HAP-1 (cell line): ENCODE measurements around the gene AKAP12.
A peak's percentile ranks its signal among the peaks of the same experiment; 100 is the strongest.

Source experiments
- DNase-seq, 2 experiments: peaks; one replicate each; pipeline ENCODE4 v3.0.0-alpha.2; 2016 to 2020; ENCODE audit warnings: low spot score in 2 of 2
- H3K27me3 ChIP-seq: fragments of 250-450 bp; sonication (Bioruptor Pico); 2 replicates; pipeline ENCODE4 v1.5.1; 2020; ENCODE audit warnings: low read depth, mild to moderate bottlenecking, moderate library complexity
- H3K36me3 ChIP-seq: fragments of 250-450 bp; sonication (Bioruptor Pico); replicated peaks from 2 replicates; pipeline ENCODE4 v1.5.1; 2020; ENCODE audit warnings: mild to moderate bottlenecking
- H3K4me1 ChIP-seq: fragments of 250-450 bp; sonication (Bioruptor Pico); 2 replicates; pipeline ENCODE4 v1.5.1; 2020; ENCODE audit warnings: mild to moderate bottlenecking
- H3K4me3 ChIP-seq: fragments of 250-450 bp; sonication (Bioruptor Pico); 2 replicates; pipeline ENCODE4 v1.5.1; 2020; ENCODE audit warnings: mild to moderate bottlenecking, moderate library complexity
- H3K9me3 ChIP-seq: fragments of 250-450 bp; sonication (Bioruptor Pico); 2 replicates; pipeline ENCODE4 v1.5.1; 2020; ENCODE audit warnings: mild to moderate bottlenecking, moderate library complexity
- in situ Hi-C: fragments of 300-500 bp; cut with MboI; formaldehyde crosslinking; loops from 3 replicates; pipeline ENCODE4 v1.14.3; 2020; ENCODE audit warnings: low sequenced_read_pairs, inconsistent platforms, mixed read lengths

The AKAP12 gene

DNA sequence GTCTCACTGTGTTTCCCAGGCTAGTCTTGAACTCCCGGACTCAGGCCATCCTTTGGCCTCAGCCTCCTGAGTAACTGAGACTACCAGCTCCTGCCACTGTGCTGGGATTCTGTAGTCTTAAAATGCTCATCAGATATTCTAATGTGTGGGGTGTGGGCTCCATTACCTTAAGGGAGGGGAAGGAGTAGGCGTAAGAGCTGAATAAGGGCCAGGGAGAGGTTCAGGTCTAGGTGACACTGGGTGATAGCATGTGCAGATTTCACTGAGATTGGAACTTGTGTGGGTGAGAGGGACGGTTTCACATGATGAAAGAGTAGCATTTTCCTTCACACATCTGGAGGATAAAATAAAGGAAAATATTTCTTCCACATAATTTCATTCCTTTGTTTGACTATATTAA lies 8.5 kb downstream of the AKAP12 start:
- no peak for DNase-seq
- Histone ChIP-seq H3K4me1 (peaks cover 4% of the 10 kb centered on the region), H3K4me3 (no peak overlapping the region), H3K27me3 (no peaks in the 10 kb centered on the region), H3K9me3 (no peaks in the 10 kb centered on the region), H3K36me3 (no peaks in the 10 kb centered on the region)
- in situ Hi-C loops, result no loop called here

DNA sequence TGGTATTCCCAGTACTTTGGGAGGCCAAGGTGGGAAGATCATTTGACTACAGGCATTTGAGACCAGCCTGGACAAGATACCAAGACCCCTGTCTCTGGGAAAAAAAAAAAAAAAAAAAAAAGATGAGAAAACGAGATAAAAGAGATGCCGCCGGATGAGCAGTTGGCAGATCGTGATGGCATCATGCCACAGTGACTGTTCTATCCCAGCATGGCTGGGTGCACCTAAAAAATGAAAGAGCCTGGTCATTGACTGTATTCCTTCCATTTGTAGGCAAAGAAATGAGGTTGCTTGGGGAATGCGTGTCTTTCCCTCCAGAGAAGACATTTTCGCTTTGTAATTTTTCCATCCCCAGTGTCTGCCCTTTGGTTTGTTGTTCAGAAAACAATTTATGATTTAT lies 12.9 kb downstream of the AKAP12 start:
- DNase-seq, result no peak
- no peaks in the 10 kb centered on the region for H3K27me3 ChIP-seq
- no peak overlapping the region for H3K4me3 ChIP-seq
- no peaks in the 10 kb centered on the region for H3K36me3 ChIP-seq
- in situ Hi-C loops, result no loop called here
- no peaks in the 10 kb centered on the region for H3K9me3 ChIP-seq
- peaks cover 24% of the 10 kb centered on the region for H3K4me1 ChIP-seq

- Histone ChIP-seq H3K4me3 (no peak overlapping the region), H3K9me3 (no peaks in the 10 kb centered on the region)
- in situ Hi-C loops, result no loop called here
Observed at GRCh38 chr6:151254451-151255081, 14.8 kb downstream of the AKAP12 start.

DNA sequence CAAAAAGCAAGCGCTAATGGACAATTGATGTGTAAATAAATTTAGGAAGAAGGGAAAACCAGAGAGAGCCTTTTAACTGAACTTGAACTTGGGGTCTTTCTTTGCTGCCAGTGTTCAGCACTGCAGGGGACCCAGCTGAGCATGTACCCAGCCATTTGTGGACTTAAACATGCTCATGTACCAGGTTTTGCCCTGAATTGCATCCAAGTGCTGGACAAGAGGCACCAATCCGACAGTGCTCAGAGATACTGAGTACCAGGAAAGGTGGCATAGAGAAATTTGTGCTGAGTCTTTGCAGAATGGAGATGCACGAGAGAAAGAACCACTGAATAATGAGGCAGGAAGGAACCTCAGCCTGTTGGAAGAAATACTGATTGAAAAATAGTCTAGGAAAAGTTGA lies 16.0 kb downstream of the AKAP12 start:
- H3K4me1 ChIP-seq, result peaks cover 31% of the 10 kb centered on the region
- H3K27me3 ChIP-seq, result no peaks in the 10 kb centered on the region
- no peaks in the 10 kb centered on the region for H3K36me3 ChIP-seq
- no peak overlapping the region for H3K4me3 ChIP-seq
- H3K9me3 ChIP-seq, result no peaks in the 10 kb centered on the region
- in situ Hi-C loops, result no loop called here
- DNase-seq, result no peak

More at GRCh38 chr6:151254451-151255081, 14.8 kb downstream of the AKAP12 start:
- peaks cover 31% of the 10 kb centered on the region for H3K4me1 ChIP-seq
- peak; percentile 21 to 81 for DNase-seq
- no peaks in the 10 kb centered on the region for H3K27me3 ChIP-seq
- H3K36me3 ChIP-seq, result no peaks in the 10 kb centered on the region

DNA sequence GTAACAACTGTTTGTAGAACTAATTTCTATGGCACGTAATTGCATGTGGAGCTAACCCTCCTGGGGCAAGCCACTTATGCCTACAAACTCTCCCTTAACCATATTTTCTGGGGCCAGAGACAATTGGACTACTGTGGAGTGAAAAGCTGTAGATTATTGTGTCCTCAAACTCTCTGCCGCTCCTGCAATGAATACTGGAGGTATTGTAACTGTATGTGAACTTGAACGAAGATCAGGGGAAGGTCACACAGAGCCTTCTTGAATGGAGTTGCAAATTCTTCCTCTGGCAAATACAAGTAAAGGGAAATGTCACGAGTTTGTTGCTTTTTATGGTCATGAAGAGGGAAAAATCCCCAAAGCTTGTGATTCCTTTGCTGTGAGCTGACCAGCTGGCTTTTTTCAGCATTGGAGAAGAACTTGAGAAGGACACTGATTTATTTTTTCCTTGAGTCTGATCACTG lies 18.2 kb downstream of the AKAP12 start:
- in situ Hi-C loops, result no loop called here
- Histone ChIP-seq H3K4me1 (peaks cover 31% of the 10 kb centered on the region), H3K27me3 (no peaks in the 10 kb centered on the region), H3K36me3 (no peaks in the 10 kb centered on the region), H3K9me3 (no peaks in the 10 kb centered on the region), H3K4me3 (no peak overlapping the region)
- DNase-seq, result peak; percentile 43 to 59

DNA sequence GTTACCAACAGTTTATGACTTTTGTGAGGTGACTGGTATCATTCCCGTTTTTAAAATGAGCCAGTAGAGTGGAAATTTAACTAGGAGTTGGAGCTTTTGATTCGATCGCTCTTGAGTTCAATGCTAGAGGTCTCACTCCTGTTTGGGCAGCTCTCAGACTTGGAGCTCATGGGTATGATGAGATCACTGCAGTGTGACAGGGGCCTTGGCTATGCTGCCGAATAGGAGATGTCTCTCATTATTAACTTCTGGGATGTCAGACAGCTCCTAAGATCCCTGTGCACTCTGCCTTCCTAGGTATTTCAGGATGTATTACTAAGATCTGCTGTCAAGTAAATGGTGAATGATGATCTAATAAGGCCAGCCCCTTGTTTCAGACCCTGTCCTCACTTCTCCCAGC lies 20.4 kb downstream of the AKAP12 start:
- peaks cover 17% of the 10 kb centered on the region for H3K4me1 ChIP-seq
- H3K4me3 ChIP-seq, result no peak overlapping the region
- H3K36me3 ChIP-seq, result no peaks in the 10 kb centered on the region
- no peaks in the 10 kb centered on the region for H3K9me3 ChIP-seq
- in situ Hi-C loops, result no loop called here
- H3K27me3 ChIP-seq, result no peaks in the 10 kb centered on the region
- no peak for DNase-seq

DNA sequence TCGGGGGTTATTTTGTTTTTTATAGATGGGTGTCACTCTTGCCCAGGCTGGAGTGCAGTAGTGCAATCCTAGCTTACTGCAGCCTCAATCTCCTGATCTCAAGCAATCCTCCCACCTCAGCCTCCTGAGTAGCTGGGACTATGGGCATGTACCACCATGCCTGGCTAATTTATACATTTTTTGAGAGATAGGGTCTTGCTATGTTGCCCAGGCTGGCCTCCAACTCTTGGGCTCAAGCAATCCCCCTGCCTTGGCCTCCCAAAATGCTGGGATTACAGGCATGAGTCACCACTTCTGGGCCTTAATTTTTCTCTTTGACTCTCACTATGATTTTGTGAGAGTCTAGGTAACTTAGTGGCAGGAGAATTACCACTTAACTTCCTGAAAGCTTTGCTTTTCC lies 23.3 kb downstream of the AKAP12 start:
- no peaks in the 10 kb centered on the region for H3K27me3 ChIP-seq
- peaks cover 3% of the 10 kb centered on the region for H3K4me1 ChIP-seq
- H3K4me3 ChIP-seq, result no peak overlapping the region
- no peaks in the 10 kb centered on the region for H3K36me3 ChIP-seq
- DNase-seq, result no peak
- H3K9me3 ChIP-seq, result no peaks in the 10 kb centered on the region
- in situ Hi-C loops, result no loop called here

DNA sequence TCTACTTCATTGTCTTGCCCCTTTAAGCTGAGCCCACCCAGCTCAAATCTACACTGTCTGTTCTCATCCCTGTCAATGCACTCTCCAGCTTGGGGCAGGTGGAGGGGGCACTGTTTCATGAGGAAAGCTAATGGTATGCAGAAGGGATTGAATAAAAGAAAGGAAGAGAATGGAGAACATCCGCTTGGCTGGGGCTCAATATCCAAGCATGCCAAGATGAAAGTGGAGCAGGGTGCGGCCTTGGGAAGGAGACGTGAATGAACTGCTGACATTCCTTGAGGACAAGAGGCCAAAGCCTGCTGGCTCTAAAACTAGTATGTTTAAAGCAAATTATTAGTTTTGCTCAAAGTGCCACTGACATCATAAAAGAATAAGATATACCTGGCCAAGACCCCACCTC lies 24.2 kb downstream of the AKAP12 start:
- Histone ChIP-seq H3K4me3 (no peak overlapping the region), H3K9me3 (no peaks in the 10 kb centered on the region), H3K36me3 (no peaks in the 10 kb centered on the region), H3K27me3 (no peaks in the 10 kb centered on the region), H3K4me1 (no peaks in the 10 kb centered on the region; the same call in 1 of the 2 replicates)
- DNase-seq, result peak in 1 of 2 experiments; percentile 33
- in situ Hi-C loops, result no loop called here

- no peaks in the 10 kb centered on the region for H3K27me3 ChIP-seq
- no peak overlapping the region for H3K4me3 ChIP-seq
- H3K9me3 ChIP-seq, result no peaks in the 10 kb centered on the region
- no peak for DNase-seq
- H3K4me1 ChIP-seq, result no peaks in the 10 kb centered on the region; the same call in 1 of the 2 replicates
- in situ Hi-C loops, result no loop called here
- H3K36me3 ChIP-seq, result no peaks in the 10 kb centered on the region; the same call in 1 of the 2 replicates
Observed at GRCh38 chr6:151265282-151265681, 25.5 kb downstream of the AKAP12 start.

GRCh38 chr6:151269321-151269995 lies 29.7 kb downstream of the AKAP12 start:
- Histone ChIP-seq H3K4me1 (no peaks in the 10 kb centered on the region; the same call in 1 of the 2 replicates), H3K4me3 (no peak overlapping the region), H3K9me3 (no peaks in the 10 kb centered on the region), H3K36me3 (no peaks in the 10 kb centered on the region; the same call in 1 of the 2 replicates), H3K27me3 (no peaks in the 10 kb centered on the region)
- in situ Hi-C loops, result no loop called here
- DNase-seq, result no peak

DNA sequence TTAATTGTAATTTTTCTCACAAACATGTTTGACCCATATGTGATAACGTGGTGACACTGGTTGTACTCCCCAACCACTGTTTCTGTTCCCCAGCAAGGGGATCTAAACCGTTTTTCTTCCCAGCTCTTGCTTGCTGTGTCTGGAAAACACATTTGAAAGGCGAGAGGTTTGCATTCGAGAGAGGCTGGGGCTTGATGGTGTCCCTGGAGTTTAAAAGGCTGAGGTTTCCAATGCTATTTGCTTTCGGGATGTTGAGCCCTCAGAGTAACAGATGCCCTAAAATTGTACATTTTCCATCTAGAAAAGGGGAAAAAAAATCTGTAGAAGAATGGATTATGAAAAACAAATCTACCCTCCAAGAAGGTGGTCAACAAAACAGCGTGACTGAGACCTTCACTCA lies 35.4 kb downstream of the AKAP12 start:
- Histone ChIP-seq H3K4me1 (peaks cover 15% of the 10 kb centered on the region), H3K4me3 (no peak overlapping the region), H3K36me3 (no peaks in the 10 kb centered on the region; the same call in 1 of the 2 replicates), H3K27me3 (no peaks in the 10 kb centered on the region), H3K9me3 (no peaks in the 10 kb centered on the region)
- DNase-seq, result no peak
- in situ Hi-C loops, result no loop called here

DNA sequence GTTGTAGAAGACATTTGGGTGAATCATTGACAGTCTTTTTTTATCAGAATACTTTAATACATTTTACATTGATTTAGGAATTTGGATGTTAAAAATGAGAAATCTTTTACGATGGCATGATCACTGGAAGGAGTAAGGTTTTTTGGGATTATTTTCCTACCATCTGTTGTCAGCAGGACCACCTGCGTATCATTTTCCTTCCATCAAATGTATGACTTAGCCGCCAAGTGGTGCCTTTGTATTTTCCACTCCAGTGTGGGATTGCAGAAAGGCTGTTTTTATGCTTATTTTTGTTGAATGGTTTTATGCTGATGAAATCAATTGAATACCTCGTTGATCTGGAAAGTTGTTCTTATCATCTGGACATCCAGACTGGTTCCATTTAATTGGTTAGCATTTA lies 35.8 kb downstream of the AKAP12 start:
- no peaks in the 10 kb centered on the region for H3K27me3 ChIP-seq
- no peak for DNase-seq
- no peak overlapping the region for H3K4me3 ChIP-seq
- no peaks in the 10 kb centered on the region for H3K9me3 ChIP-seq
- peaks cover 15% of the 10 kb centered on the region for H3K4me1 ChIP-seq
- no peaks in the 10 kb centered on the region; the same call in 1 of the 2 replicates for H3K36me3 ChIP-seq
- in situ Hi-C loops, result no loop called here

DNA sequence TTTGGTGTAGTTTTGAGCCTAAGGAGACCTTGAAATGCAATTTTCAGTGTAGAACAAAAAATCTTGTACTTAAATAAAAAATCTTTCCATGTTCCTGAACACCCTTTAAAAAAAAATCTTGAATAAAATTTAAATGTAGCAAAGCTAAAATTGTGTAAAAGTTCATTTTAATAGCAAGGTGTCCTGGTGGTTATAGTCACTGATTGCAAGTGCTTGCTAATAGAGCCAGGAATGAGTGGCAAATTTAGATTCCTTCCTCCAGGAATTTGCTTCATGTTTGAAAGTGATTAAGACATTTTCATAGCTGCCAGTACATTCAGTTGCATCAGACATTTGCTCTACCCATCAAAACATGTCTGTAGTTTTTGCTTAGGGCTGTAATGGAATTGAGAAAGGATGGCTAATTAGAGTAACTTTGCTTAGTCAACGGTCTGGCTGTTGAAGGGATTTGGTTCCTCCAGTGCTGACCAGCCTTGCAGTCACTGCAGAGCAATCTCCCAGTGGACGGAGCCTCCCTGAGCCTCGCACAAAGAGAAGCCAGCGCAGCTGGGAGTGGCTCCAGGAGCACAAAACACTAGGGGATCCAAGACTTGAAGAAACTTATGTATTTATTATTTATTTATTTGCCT lies 36.5 kb downstream of the AKAP12 start:
- DNase-seq, result peak in 1 of 2 experiments; percentile 52

DNA sequence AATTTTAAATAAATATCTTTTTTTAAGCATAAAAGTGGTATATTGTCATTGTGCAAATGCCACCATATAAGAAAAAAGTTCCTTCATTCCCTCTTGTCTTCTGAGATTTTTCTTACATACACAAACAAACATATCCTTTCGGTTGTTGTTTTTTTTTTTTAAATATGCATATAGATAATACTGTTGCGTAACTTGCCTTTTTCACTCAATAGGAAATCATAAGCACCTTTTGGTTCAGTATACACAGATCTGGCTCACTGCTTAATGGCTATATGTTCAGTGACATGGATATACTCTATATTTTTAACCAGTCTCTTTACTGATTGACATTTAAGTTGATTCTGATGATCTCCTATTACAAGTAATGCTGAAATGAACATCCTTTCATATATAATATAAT lies 40.1 kb downstream of the AKAP12 start:
- in situ Hi-C loops, result no loop called here
- no peaks in the 10 kb centered on the region for H3K27me3 ChIP-seq
- no peak for DNase-seq
- peaks cover 20% of the 10 kb centered on the region for H3K4me1 ChIP-seq
- H3K4me3 ChIP-seq, result no peak overlapping the region
- no peaks in the 10 kb centered on the region for H3K9me3 ChIP-seq
- no peaks in the 10 kb centered on the region for H3K36me3 ChIP-seq

More for the DNA sequence above, 36.5 kb downstream of the AKAP12 start:
- H3K9me3 ChIP-seq, result no peaks in the 10 kb centered on the region
- H3K4me1 ChIP-seq, result peaks cover 15% of the 10 kb centered on the region
- no peaks in the 10 kb centered on the region for H3K36me3 ChIP-seq
- in situ Hi-C loops, result no loop called here
- H3K4me3 ChIP-seq, result no peak overlapping the region
- no peaks in the 10 kb centered on the region for H3K27me3 ChIP-seq
